Ureter (tissue), 1 donor: ENCODE data around the gene FAM25A. TPM values are rescaled to one million over a fixed set of nuclear protein-coding genes. Genes with fewer than 3 reads are reported as not detected.

Source experiments
- DNase-seq: peaks from one replicate; pipeline ENCODE4 v3.0.0-alpha.2; 2020; ENCODE audit warnings: low spot score
- total RNA-seq: library from RNA; stranded (reverse); gene quantifications from one replicate; pipeline ENCODE4 v1.2.4, GENCODE V29; 2023
- donor health status: DM: yes; HTN: yes; CAD: no.

Gene FAM25A
- total RNA-seq, 1 donor from 2014 or later = not detected

GRCh38 chr10:87060280-87060928 lies 40.3 kb downstream of the FAM25A start:
- DNase-seq = no peak

- DNase-seq = no peak
These were observed 44.6 kb downstream of the FAM25A start for GRCh38 chr10:87064651-87065050.

- no peak for DNase-seq
These were observed 46.1 kb downstream of the FAM25A start for GRCh38 chr10:87066178-87066577.

GRCh38 chr10:87066865-87067264 lies 46.8 kb downstream of the FAM25A start:
- no peak for DNase-seq

- DNase-seq = no peak
These were observed 48.2 kb downstream of the FAM25A start for GRCh38 chr10:87068281-87068680.

- no peak for DNase-seq
These were observed 52.4 kb downstream of the FAM25A start for GRCh38 chr10:87072449-87072848.

Other genes starting within 250 kb of the FAM25A start
- 99.0 TPM for gene MMRN2, start 62.7 kb upstream of the FAM25A start, total RNA-seq
- gene SNCG, start 61.7 kb upstream of the FAM25A start, total RNA-seq = 706 TPM
- 790 TPM for gene ADIRF, start 51.8 kb upstream of the FAM25A start, total RNA-seq
- gene GLUD1, start 74.5 kb downstream of the FAM25A start, total RNA-seq = 157 TPM
- gene SHLD2, start 74.9 kb downstream of the FAM25A start, total RNA-seq = 34.1 TPM
- 1.5 TPM for gene NUTM2A, start 205.2 kb downstream of the FAM25A start, total RNA-seq